H1 (cell line): ENCODE results near the gene NLGN4X.

Experiments used
- ATF3 ChIP-seq: IDR thresholded peaks from 2 replicates; pipeline ENCODE4 v1.6.1; 2011; ENCODE audit warnings: low read depth, mild to moderate bottlenecking, low read length; ENCODE audit not compliant: insufficient read depth
- CTCF ChIP-seq, 3 experiments: IDR thresholded peaks; 1 replicate in 2 of 3; 2 replicates in 1 of 3; pipeline versions ENCODE4 v1.5.1 to v1.6.1; 2011; ENCODE audit warnings: low read length in 3 of 3, mild to moderate bottlenecking in 3 of 3, inconsistent platforms in 2 of 3, low read depth in 1 of 3, moderate library complexity in 1 of 3; ENCODE audit not compliant: insufficient read depth in 1 of 3; ENCODE audit errors: control extremely low read depth in 1 of 3
- EP300 ChIP-seq, 2 experiments: IDR thresholded peaks; 1 replicate in 1 of 2; 2 replicates in 1 of 2; pipeline ENCODE4 v1.6.1; 2011 to 2012; ENCODE audit warnings: low read depth in 2 of 2, low read length in 2 of 2, mild to moderate bottlenecking in 2 of 2, borderline replicate concordance in 1 of 2, inconsistent platforms in 1 of 2, moderate library complexity in 1 of 2
- EZH2 ChIP-seq: fragments of 200-600 bp; sonication (generic); IDR thresholded peaks from 2 replicates; pipeline ENCODE4 v1.7.1; 2012; ENCODE audit warnings: low read depth, mild to moderate bottlenecking, moderate library complexity, low read length, inconsistent platforms; ENCODE audit not compliant: severe bottlenecking
- MAX ChIP-seq: IDR thresholded peaks from 2 replicates; pipeline ENCODE4 v1.6.1; 2012; ENCODE audit warnings: inconsistent platforms
- POLR2A ChIP-seq, 2 experiments: IDR thresholded peaks; 1 replicate in 1 of 2; 2 replicates in 1 of 2; pipeline ENCODE4 v1.6.1; 2011; ENCODE audit warnings: low read depth in 2 of 2, low read length in 2 of 2, mild to moderate bottlenecking in 2 of 2; ENCODE audit errors: control extremely low read depth in 1 of 2
- POLR2AphosphoS5 ChIP-seq: IDR thresholded peaks from 2 replicates; pipeline ENCODE4 v1.6.1; 2011; ENCODE audit warnings: low read depth, low read length
- POU5F1 ChIP-seq: IDR thresholded peaks from 2 replicates; pipeline ENCODE4 v1.6.1; 2011; ENCODE audit warnings: low read depth, mild to moderate bottlenecking, low read length, moderate library complexity
- RAD21 ChIP-seq, 2 experiments: IDR thresholded peaks in 1 of 2; conservative IDR thresholded peaks in 1 of 2; 2 replicates each; pipeline ENCODE4 v1.6.1; 2011; ENCODE audit warnings: low read depth in 2 of 2, low read length in 2 of 2, improper control_type of control experiment in 1 of 2, inconsistent platforms in 1 of 2, mild to moderate bottlenecking in 1 of 2, moderate library complexity in 1 of 2
- SIN3A ChIP-seq, 2 experiments: IDR thresholded peaks in 1 of 2; conservative IDR thresholded peaks in 1 of 2; 2 replicates each; pipeline ENCODE4 v1.6.1; 2011 to 2012; ENCODE audit warnings: low read length in 2 of 2, improper control_type of control experiment in 1 of 2, low read depth in 1 of 2, mild to moderate bottlenecking in 1 of 2
- SP4 ChIP-seq: IDR thresholded peaks from 2 replicates; pipeline ENCODE4 v1.6.1; 2012; ENCODE audit warnings: low read length, inconsistent platforms
- SUZ12 ChIP-seq: fragments of 200-600 bp; sonication (generic); IDR thresholded peaks from 2 replicates; pipeline ENCODE4 v1.6.1; 2012; ENCODE audit warnings: mild to moderate bottlenecking, inconsistent platforms, low read length, moderate library complexity, mixed read lengths
- TCF12 ChIP-seq: IDR thresholded peaks from 2 replicates; pipeline ENCODE4 v1.6.1; 2011; ENCODE audit warnings: low read depth, mild to moderate bottlenecking, low read length

GRCh38 chrX:6244666-6245065 lies 16.0 kb upstream of the NLGN4X start:
- TF ChIP-seq POU5F1 (no peak), SP4 (no peak), SUZ12 (no peak), EZH2 (no peak), POLR2A (IDR thresholded peaks at IDR 0.05; ENCODE audit: control extremely low read depth in 1 of 2, low read depth in 2 of 2, low read length in 2 of 2) (no peak), CTCF (IDR thresholded peaks at IDR 0.05; ENCODE audit: control extremely low read depth in 1 of 3, insufficient read depth in 1 of 3, low read depth in 1 of 3, low read length in 3 of 3) (no peak), TCF12 (no peak), MAX (no peak), RAD21 (IDR thresholded peaks at IDR 0.05 in 1 of 2, conservative IDR thresholded peaks at IDR 0.05 in 1 of 2; ENCODE audit: low read depth in 2 of 2, low read length in 2 of 2) (no peak), SIN3A (conservative IDR thresholded peaks at IDR 0.05 in 1 of 2, IDR thresholded peaks at IDR 0.05 in 1 of 2; ENCODE audit: low read depth in 1 of 2, low read length in 2 of 2) (no peak), ATF3 (no peak), EP300 (IDR thresholded peaks at IDR 0.05; ENCODE audit: borderline replicate concordance in 1 of 2, low read depth in 2 of 2, low read length in 2 of 2) (no peak), POLR2AphosphoS5 (no peak)
